ENCODE results near the gene PKN3. TPM values are rescaled to one million over a fixed set of nuclear protein-coding genes. Genes with fewer than 3 reads are reported as not detected.

Gene PKN3
- total and polyA plus RNA-seq, 2 of the 13 experiments (the other 11 are each of a cell fraction or from before 2014, with no cell fraction given): 10.5 to 13.2 TPM

- TF ChIP-seq, protein P1, sequence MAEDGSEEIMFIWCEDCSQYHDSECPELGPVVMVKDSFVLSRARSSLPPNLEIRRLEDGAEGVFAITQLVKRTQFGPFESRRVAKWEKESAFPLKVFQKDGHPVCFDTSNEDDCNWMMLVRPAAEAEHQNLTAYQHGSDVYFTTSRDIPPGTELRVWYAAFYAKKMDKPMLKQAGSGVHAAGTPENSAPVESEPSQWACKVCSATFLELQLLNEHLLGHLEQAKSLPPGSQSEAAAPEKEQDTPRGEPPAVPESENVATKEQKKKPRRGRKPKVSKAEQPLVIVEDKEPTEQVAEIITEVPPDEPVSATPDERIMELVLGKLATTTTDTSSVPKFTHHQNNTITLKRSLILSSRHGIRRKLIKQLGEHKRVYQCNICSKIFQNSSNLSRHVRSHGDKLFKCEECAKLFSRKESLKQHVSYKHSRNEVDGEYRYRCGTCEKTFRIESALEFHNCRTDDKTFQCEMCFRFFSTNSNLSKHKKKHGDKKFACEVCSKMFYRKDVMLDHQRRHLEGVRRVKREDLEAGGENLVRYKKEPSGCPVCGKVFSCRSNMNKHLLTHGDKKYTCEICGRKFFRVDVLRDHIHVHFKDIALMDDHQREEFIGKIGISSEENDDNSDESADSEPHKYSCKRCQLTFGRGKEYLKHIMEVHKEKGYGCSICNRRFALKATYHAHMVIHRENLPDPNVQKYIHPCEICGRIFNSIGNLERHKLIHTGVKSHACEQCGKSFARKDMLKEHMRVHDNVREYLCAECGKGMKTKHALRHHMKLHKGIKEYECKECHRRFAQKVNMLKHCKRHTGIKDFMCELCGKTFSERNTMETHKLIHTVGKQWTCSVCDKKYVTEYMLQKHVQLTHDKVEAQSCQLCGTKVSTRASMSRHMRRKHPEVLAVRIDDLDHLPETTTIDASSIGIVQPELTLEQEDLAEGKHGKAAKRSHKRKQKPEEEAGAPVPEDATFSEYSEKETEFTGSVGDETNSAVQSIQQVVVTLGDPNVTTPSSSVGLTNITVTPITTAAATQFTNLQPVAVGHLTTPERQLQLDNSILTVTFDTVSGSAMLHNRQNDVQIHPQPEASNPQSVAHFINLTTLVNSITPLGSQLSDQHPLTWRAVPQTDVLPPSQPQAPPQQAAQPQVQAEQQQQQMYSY (CRISPR knock-in tag; IDR thresholded peaks at IDR 0.05): peak; percentile 43; the same call in 1 of the 2 replicates
- TF ChIP-seq NFKBIZ (CRISPR knock-in tag; IDR thresholded peaks at IDR 0.05): no peak; the same call in 1 of the 2 replicates
- 0 out of 2 replicates have a peak, but pooled peaks have one; percentile 66 for TF ChIP-seq ZBTB2 (CRISPR knock-in tag; IDR thresholded peaks at IDR 0.05; ENCODE audit: low read depth)
- no peak for TF ChIP-seq PHB2 (IDR thresholded peaks at IDR 0.05; ENCODE audit: partially characterized antibody)
- no peak for TF ChIP-seq FLYWCH1 (CRISPR knock-in tag; IDR thresholded peaks at IDR 0.05)
- TF ChIP-seq NR3C1 (CRISPR knock-in tag; IDR thresholded peaks at IDR 0.05): no peak
- TF ChIP-seq ZNF597 (CRISPR knock-in tag; IDR thresholded peaks at IDR 0.05): no peak
- TF ChIP-seq, protein P2, sequence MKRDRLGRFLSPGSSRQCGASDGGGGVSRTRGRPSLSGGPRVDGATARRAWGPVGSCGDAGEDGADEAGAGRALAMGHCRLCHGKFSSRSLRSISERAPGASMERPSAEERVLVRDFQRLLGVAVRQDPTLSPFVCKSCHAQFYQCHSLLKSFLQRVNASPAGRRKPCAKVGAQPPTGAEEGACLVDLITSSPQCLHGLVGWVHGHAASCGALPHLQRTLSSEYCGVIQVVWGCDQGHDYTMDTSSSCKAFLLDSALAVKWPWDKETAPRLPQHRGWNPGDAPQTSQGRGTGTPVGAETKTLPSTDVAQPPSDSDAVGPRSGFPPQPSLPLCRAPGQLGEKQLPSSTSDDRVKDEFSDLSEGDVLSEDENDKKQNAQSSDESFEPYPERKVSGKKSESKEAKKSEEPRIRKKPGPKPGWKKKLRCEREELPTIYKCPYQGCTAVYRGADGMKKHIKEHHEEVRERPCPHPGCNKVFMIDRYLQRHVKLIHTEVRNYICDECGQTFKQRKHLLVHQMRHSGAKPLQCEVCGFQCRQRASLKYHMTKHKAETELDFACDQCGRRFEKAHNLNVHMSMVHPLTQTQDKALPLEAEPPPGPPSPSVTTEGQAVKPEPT (CRISPR knock-in tag; IDR thresholded peaks at IDR 0.05; ENCODE audit: low read depth): peak; percentile 64; the same call in 1 of the 2 replicates
- TF ChIP-seq SALL2 (CRISPR knock-in tag; IDR thresholded peaks at IDR 0.05): peak; percentile 76; the same call in 1 of the 2 replicates
- no peak for TF ChIP-seq ZNF460 (CRISPR knock-in tag; IDR thresholded peaks at IDR 0.05; ENCODE audit: borderline replicate concordance)
- TF ChIP-seq ZNF10 (CRISPR knock-in tag; IDR thresholded peaks at IDR 0.05; ENCODE audit: borderline replicate concordance, low read depth): no peak
- no peak for TF ChIP-seq GRHL1 (CRISPR knock-in tag; conservative IDR thresholded peaks at IDR 0.05)
- no peak for TF ChIP-seq MTA3 (CRISPR knock-in tag; IDR thresholded peaks at IDR 0.05)
- TF ChIP-seq MAFG (CRISPR knock-in tag; IDR thresholded peaks at IDR 0.05): no peak
These were observed 45.6 kb upstream of the PKN3 start, which contains the start of gene DYNC2I2 (continued) for GRCh38 chr9:128656416-128657343.
